Measurements from ENCODE around the gene ARAP1.

The ARAP1 gene

GRCh38 chr11:72722050-72722748 is 30.0 kb downstream of the ARAP1 start:
- no peaks in the 10 kb centered on the region for H3K9me3 ChIP-seq (ENCODE audit: low read depth, low read length)
- peak; percentile 47 for DNase-seq (ENCODE audit: low read depth, low spot score)
- H3K27ac ChIP-seq, result peak overlapping the region; percentile 72
- TF ChIP-seq FOXP2 (optimal IDR thresholded peaks at IDR 0.05; ENCODE audit: control extremely low read depth, extremely low read length, insufficient read depth) (no peak), POLR2AphosphoS5 (IDR thresholded peaks at IDR 0.05; ENCODE audit: borderline replicate concordance, low read depth, low read length) (peak; percentile 73)
- peak overlapping the region; percentile 84 for H3K4me3 ChIP-seq
- H3K9ac ChIP-seq (ENCODE audit: insufficient read length), result peak overlapping the region; percentile 85
- H3K36me3 ChIP-seq (ENCODE audit: insufficient read depth, low read length), result peaks cover 3% of the 10 kb centered on the region; the same call in 1 of the 2 replicates

- H3K27ac ChIP-seq, result peak overlapping the region; percentile 72
These were observed 30.5 kb downstream of the ARAP1 start for GRCh38 chr11:72721689-72722049.

GRCh38 chr11:72721276-72721675 is 30.9 kb downstream of the ARAP1 start:
- H3K27ac ChIP-seq, result 0 out of 2 replicates have a peak overlapping the region, but pooled peaks have one; percentile 25
- peak overlapping the region; percentile 85 for H3K9ac ChIP-seq (ENCODE audit: insufficient read length)
- H3K4me3 ChIP-seq, result peak overlapping the region; percentile 84
- DNase-seq (ENCODE audit: low read depth, low spot score), result no peak
- peaks cover 3% of the 10 kb centered on the region; the same call in 1 of the 2 replicates for H3K36me3 ChIP-seq (ENCODE audit: insufficient read depth, low read length)
- no peaks in the 10 kb centered on the region for H3K9me3 ChIP-seq (ENCODE audit: low read depth, low read length)
- TF ChIP-seq POLR2AphosphoS5 (IDR thresholded peaks at IDR 0.05; ENCODE audit: borderline replicate concordance, low read depth, low read length) (no peak), EZH2 (IDR thresholded peaks at IDR 0.05) (no peak)

More at GRCh38 chr11:72721689-72722049, 30.5 kb downstream of the ARAP1 start:
- H3K9ac ChIP-seq (ENCODE audit: insufficient read length), result peak overlapping the region; percentile 85
- H3K4me3 ChIP-seq, result peak overlapping the region; percentile 84
- TF ChIP-seq EZH2 (IDR thresholded peaks at IDR 0.05) (no peak), POLR2AphosphoS5 (IDR thresholded peaks at IDR 0.05; ENCODE audit: borderline replicate concordance, low read depth, low read length) (no peak), FOXP2 (optimal IDR thresholded peaks at IDR 0.05; ENCODE audit: control extremely low read depth, extremely low read length, insufficient read depth) (no peak)
- H3K9me3 ChIP-seq (ENCODE audit: low read depth, low read length), result no peaks in the 10 kb centered on the region
- peaks cover 3% of the 10 kb centered on the region; the same call in 1 of the 2 replicates for H3K36me3 ChIP-seq (ENCODE audit: insufficient read depth, low read length)
- DNase-seq (ENCODE audit: low read depth, low spot score), result no peak

GRCh38 chr11:72720784-72721183 is 31.4 kb downstream of the ARAP1 start:
- DNase-seq (ENCODE audit: low read depth, low spot score), result no peak
- TF ChIP-seq FOXP2 (optimal IDR thresholded peaks at IDR 0.05; ENCODE audit: control extremely low read depth, extremely low read length, insufficient read depth) (no peak), EZH2 (IDR thresholded peaks at IDR 0.05) (no peak), POLR2AphosphoS5 (IDR thresholded peaks at IDR 0.05; ENCODE audit: borderline replicate concordance, low read depth, low read length) (no peak)
- Histone ChIP-seq H3K9ac (ENCODE audit: insufficient read length) (peak overlapping the region; percentile 85), H3K36me3 (ENCODE audit: insufficient read depth, low read length) (peaks cover 3% of the 10 kb centered on the region; the same call in 1 of the 2 replicates), H3K27ac (no peak overlapping the region), H3K9me3 (ENCODE audit: low read depth, low read length) (no peaks in the 10 kb centered on the region), H3K4me3 (peak overlapping the region; percentile 84)

- TF ChIP-seq POLR2AphosphoS5 (IDR thresholded peaks at IDR 0.05; ENCODE audit: borderline replicate concordance, low read depth, low read length) (no peak), FOXP2 (optimal IDR thresholded peaks at IDR 0.05; ENCODE audit: control extremely low read depth, extremely low read length, insufficient read depth) (no peak), EZH2 (IDR thresholded peaks at IDR 0.05) (no peak)
- H3K9ac ChIP-seq (ENCODE audit: insufficient read length), result no peak overlapping the region
- H3K36me3 ChIP-seq (ENCODE audit: insufficient read depth, low read length), result peaks cover 3% of the 10 kb centered on the region; the same call in 1 of the 2 replicates
These were observed 32.2 kb downstream of the ARAP1 start for GRCh38 chr11:72720047-72720446.

GRCh38 chr11:72719551-72719950 is 32.7 kb downstream of the ARAP1 start:
- H3K4me3 ChIP-seq, result no peak overlapping the region
- no peak overlapping the region for H3K9ac ChIP-seq (ENCODE audit: insufficient read length)
- no peak for DNase-seq (ENCODE audit: low read depth, low spot score)
- TF ChIP-seq POLR2AphosphoS5 (IDR thresholded peaks at IDR 0.05; ENCODE audit: borderline replicate concordance, low read depth, low read length) (no peak), FOXP2 (optimal IDR thresholded peaks at IDR 0.05; ENCODE audit: control extremely low read depth, extremely low read length, insufficient read depth) (no peak), EZH2 (IDR thresholded peaks at IDR 0.05) (no peak)
- H3K9me3 ChIP-seq (ENCODE audit: low read depth, low read length), result no peaks in the 10 kb centered on the region
- no peak overlapping the region for H3K27ac ChIP-seq
- H3K36me3 ChIP-seq (ENCODE audit: insufficient read depth, low read length), result peaks cover 3% of the 10 kb centered on the region; the same call in 1 of the 2 replicates

More at GRCh38 chr11:72720047-72720446, 32.2 kb downstream of the ARAP1 start:
- DNase-seq (ENCODE audit: low read depth, low spot score), result no peak
- Histone ChIP-seq H3K27ac (no peak overlapping the region), H3K9me3 (ENCODE audit: low read depth, low read length) (no peaks in the 10 kb centered on the region), H3K4me3 (no peak overlapping the region)

- H3K9ac ChIP-seq (ENCODE audit: insufficient read length), result no peak overlapping the region
- DNase-seq (ENCODE audit: low read depth, low spot score), result no peak
- H3K36me3 ChIP-seq (ENCODE audit: insufficient read depth, low read length), result peaks cover 3% of the 10 kb centered on the region; the same call in 1 of the 2 replicates
- H3K9me3 ChIP-seq (ENCODE audit: low read depth, low read length), result no peaks in the 10 kb centered on the region
- TF ChIP-seq EZH2 (IDR thresholded peaks at IDR 0.05) (no peak), FOXP2 (optimal IDR thresholded peaks at IDR 0.05; ENCODE audit: control extremely low read depth, extremely low read length, insufficient read depth) (no peak), POLR2AphosphoS5 (IDR thresholded peaks at IDR 0.05; ENCODE audit: borderline replicate concordance, low read depth, low read length) (no peak)
- H3K4me3 ChIP-seq, result no peak overlapping the region
- H3K27ac ChIP-seq, result no peak overlapping the region
These were observed 33.1 kb downstream of the ARAP1 start for GRCh38 chr11:72719144-72719543.

GRCh38 chr11:72718101-72718501 is 34.1 kb downstream of the ARAP1 start:
- Histone ChIP-seq H3K9ac (ENCODE audit: insufficient read length) (no peak overlapping the region), H3K9me3 (ENCODE audit: low read depth, low read length) (no peaks in the 10 kb centered on the region), H3K4me3 (no peak overlapping the region), H3K27ac (no peak overlapping the region), H3K36me3 (ENCODE audit: insufficient read depth, low read length) (peaks cover 3% of the 10 kb centered on the region; the same call in 1 of the 2 replicates)
- no peak for TF ChIP-seq EZH2 (IDR thresholded peaks at IDR 0.05)
- no peak for TF ChIP-seq POLR2AphosphoS5 (IDR thresholded peaks at IDR 0.05; ENCODE audit: borderline replicate concordance, low read depth, low read length)
- no peak for DNase-seq (ENCODE audit: low read depth, low spot score)
